ENCODE measurements around the gene FAM185A. TPM values are rescaled to one million over a fixed set of nuclear protein-coding genes. Genes with fewer than 3 reads are reported as not detected.
"Not testable (repeated sequence)": the region's sequence is repeated elsewhere in the genome, so short reads cannot be mapped to it uniquely, and the experiment has no call there.

Gene FAM185A
- total and polyA plus RNA-seq, 2 donors (not counting 1 experiment from before 2014, with no cell fraction given), result 5.9 to 11.8 TPM

DNA sequence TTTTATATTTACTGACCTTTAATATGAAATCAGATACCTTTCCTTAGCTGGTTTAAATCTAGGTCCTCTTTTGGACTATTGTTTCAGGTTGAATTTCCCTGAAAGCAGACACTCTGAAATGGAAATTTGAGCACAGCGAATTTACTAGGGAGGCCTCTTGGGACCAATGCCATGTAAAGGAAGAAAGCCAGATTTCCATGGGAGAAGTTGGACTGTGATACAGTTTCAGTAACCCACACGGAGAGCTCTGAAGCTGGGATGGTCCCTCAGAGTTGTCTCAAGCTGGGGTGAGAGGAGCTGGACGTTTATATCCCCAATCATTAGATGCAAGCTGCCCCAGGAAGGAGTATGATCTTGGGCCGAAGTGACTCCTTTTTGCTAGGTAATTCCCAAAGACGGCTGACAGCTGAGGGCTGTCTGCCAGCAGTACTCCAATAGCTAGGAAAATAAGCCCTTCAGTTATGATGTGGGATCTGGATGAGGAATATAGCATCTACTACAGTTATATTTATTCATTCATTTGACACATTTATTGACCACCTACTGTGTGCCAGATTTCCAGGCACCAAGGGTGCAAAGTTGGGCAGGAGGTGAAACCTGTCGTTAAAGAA lies 14.6 kb downstream of the FAM185A start:
- H3K4me2 ChIP-seq (replicated peaks; ENCODE audit: low read depth, low read length, poor library complexity, severe bottlenecking); ATAC-seq (ENCODE audit: low read depth); H3K9me3 ChIP-seq (ENCODE audit: control extremely low read depth in 1 of 3, control insufficient read depth in 2 of 3, insufficient read depth in 1 of 3, low read length in 2 of 3); H3K4me3 Mint-ChIP-seq; H3K27me3 Mint-ChIP-seq; H3K4me1 ChIP-seq (ENCODE audit: control insufficient read depth in 2 of 2, insufficient read depth in 2 of 2, low read length in 2 of 2); H2AFZ ChIP-seq (ENCODE audit: insufficient read depth, low read depth, low read length, poor library complexity, severe bottlenecking); H3K9me3 Mint-ChIP-seq (ENCODE audit: insufficient read depth); DNase-seq; CTCF ChIA-PET; H3K36me3 ChIP-seq (replicated peaks in 1 of 2; ENCODE audit: control extremely low read depth in 1 of 2, control insufficient read depth in 1 of 2, extremely low read depth in 1 of 2, insufficient read depth in 2 of 2, low read length in 1 of 2); H4K20me1 ChIP-seq (ENCODE audit: control insufficient read depth, insufficient read depth, low read length, poor library complexity, severe bottlenecking); H3K9ac ChIP-seq (ENCODE audit: low read length); H3K4me1 Mint-ChIP-seq; H3K79me2 ChIP-seq (ENCODE audit: control insufficient read depth, insufficient read depth, low read length); H3K27ac ChIP-seq (ENCODE audit: low read length in 2 of 2); POLR2A ChIA-PET; H3K27me3 ChIP-seq (replicated peaks in 1 of 4; ENCODE audit: control extremely low read depth in 1 of 4, control insufficient read depth in 3 of 4, insufficient read depth in 4 of 4, low read length in 3 of 4); H3K4me3 ChIP-seq (ENCODE audit: control extremely low read depth in 1 of 5, extremely low read depth in 1 of 5, insufficient read depth in 1 of 5, low read depth in 2 of 5, low read length in 4 of 5); H3K27ac Mint-ChIP-seq; intact Hi-C loops (cut with micrococcal nuclease): not testable (repeated sequence)
- WGBS (ENCODE audit: insufficient coverage), result 100% methylated on average over 1 of the region's 6 CpGs

- H3K36me3 ChIP-seq (replicated peaks in 1 of 2; ENCODE audit: control extremely low read depth in 1 of 2, control insufficient read depth in 1 of 2, extremely low read depth in 1 of 2, insufficient read depth in 2 of 2, low read length in 1 of 2); H3K27me3 ChIP-seq (replicated peaks in 1 of 4; ENCODE audit: control extremely low read depth in 1 of 4, control insufficient read depth in 3 of 4, insufficient read depth in 4 of 4, low read length in 3 of 4); intact Hi-C loops (cut with micrococcal nuclease); H3K4me3 Mint-ChIP-seq; H3K4me3 ChIP-seq (ENCODE audit: control extremely low read depth in 1 of 5, extremely low read depth in 1 of 5, insufficient read depth in 1 of 5, low read depth in 2 of 5, low read length in 4 of 5); H3K9ac ChIP-seq (ENCODE audit: low read length); DNase-seq; H3K4me1 ChIP-seq (ENCODE audit: control insufficient read depth in 2 of 2, insufficient read depth in 2 of 2, low read length in 2 of 2); H3K27ac Mint-ChIP-seq; H3K79me2 ChIP-seq (ENCODE audit: control insufficient read depth, insufficient read depth, low read length); POLR2A ChIA-PET; H4K20me1 ChIP-seq (ENCODE audit: control insufficient read depth, insufficient read depth, low read length, poor library complexity, severe bottlenecking); H3K27ac ChIP-seq (ENCODE audit: low read length in 2 of 2); H3K9me3 ChIP-seq (ENCODE audit: control extremely low read depth in 1 of 3, control insufficient read depth in 2 of 3, insufficient read depth in 1 of 3, low read length in 2 of 3); H2AFZ ChIP-seq (ENCODE audit: insufficient read depth, low read depth, low read length, poor library complexity, severe bottlenecking); CTCF ChIA-PET; ATAC-seq (ENCODE audit: low read depth); H3K27me3 Mint-ChIP-seq; H3K4me1 Mint-ChIP-seq; H3K9me3 Mint-ChIP-seq (ENCODE audit: insufficient read depth); H3K4me2 ChIP-seq (replicated peaks; ENCODE audit: low read depth, low read length, poor library complexity, severe bottlenecking): not testable (repeated sequence)
- no CpG with 5 or more reads among the region's 3 CpGs for WGBS (ENCODE audit: insufficient coverage)
Measured at GRCh38 chr7:102769657-102770192, 20.9 kb downstream of the FAM185A start.

DNA sequence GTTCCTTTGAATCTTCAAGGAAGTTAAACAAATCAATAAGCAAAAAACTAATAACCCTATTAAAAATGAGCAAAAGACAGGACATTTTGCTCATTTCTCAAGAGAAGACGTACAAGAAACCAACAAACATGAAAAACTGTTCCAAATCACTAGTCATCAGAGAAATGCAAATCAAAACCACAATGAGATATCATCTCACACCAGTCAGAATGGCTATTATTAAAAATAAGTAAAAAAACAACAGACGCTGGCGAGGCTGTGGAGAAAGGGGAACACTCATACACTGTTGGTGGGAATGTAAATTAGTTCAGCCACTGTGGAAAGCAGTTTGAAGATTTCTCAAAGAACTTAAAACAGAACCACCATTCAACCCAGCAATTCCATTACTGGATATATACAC lies 21.7 kb downstream of the FAM185A start:
- H3K4me3 Mint-ChIP-seq; H4K20me1 ChIP-seq (ENCODE audit: control insufficient read depth, insufficient read depth, low read length, poor library complexity, severe bottlenecking); intact Hi-C loops (cut with micrococcal nuclease); H3K27me3 Mint-ChIP-seq; H3K36me3 ChIP-seq (replicated peaks in 1 of 2; ENCODE audit: control extremely low read depth in 1 of 2, control insufficient read depth in 1 of 2, extremely low read depth in 1 of 2, insufficient read depth in 2 of 2, low read length in 1 of 2); H3K9me3 ChIP-seq (ENCODE audit: control extremely low read depth in 1 of 3, control insufficient read depth in 2 of 3, insufficient read depth in 1 of 3, low read length in 2 of 3); H3K9me3 Mint-ChIP-seq (ENCODE audit: insufficient read depth); H3K4me3 ChIP-seq (ENCODE audit: control extremely low read depth in 1 of 5, extremely low read depth in 1 of 5, insufficient read depth in 1 of 5, low read depth in 2 of 5, low read length in 4 of 5); H2AFZ ChIP-seq (ENCODE audit: insufficient read depth, low read depth, low read length, poor library complexity, severe bottlenecking); H3K27ac ChIP-seq (ENCODE audit: low read length in 2 of 2); H3K9ac ChIP-seq (ENCODE audit: low read length); H3K4me1 ChIP-seq (ENCODE audit: control insufficient read depth in 2 of 2, insufficient read depth in 2 of 2, low read length in 2 of 2); CTCF ChIA-PET; POLR2A ChIA-PET; H3K4me1 Mint-ChIP-seq; H3K27me3 ChIP-seq (replicated peaks in 1 of 4; ENCODE audit: control extremely low read depth in 1 of 4, control insufficient read depth in 3 of 4, insufficient read depth in 4 of 4, low read length in 3 of 4); H3K27ac Mint-ChIP-seq; H3K4me2 ChIP-seq (replicated peaks; ENCODE audit: low read depth, low read length, poor library complexity, severe bottlenecking); H3K79me2 ChIP-seq (ENCODE audit: control insufficient read depth, insufficient read depth, low read length): not testable (repeated sequence)
- peak; percentile 68 for ATAC-seq (ENCODE audit: low read depth)
- DNase-seq, result peak; percentile 24
- no CpG with 5 or more reads among the region's 3 CpGs for WGBS (ENCODE audit: insufficient coverage)

- CTCF ChIA-PET; H3K79me2 ChIP-seq (ENCODE audit: control insufficient read depth, insufficient read depth, low read length); ATAC-seq (ENCODE audit: low read depth): not testable (repeated sequence)
Measured at GRCh38 chr7:102776217-102776616, 27.4 kb downstream of the FAM185A start.

More at GRCh38 chr7:102776217-102776616, 27.4 kb downstream of the FAM185A start:
- H3K27me3 ChIP-seq (replicated peaks in 1 of 4; ENCODE audit: control extremely low read depth in 1 of 4, control insufficient read depth in 3 of 4, insufficient read depth in 4 of 4, low read length in 3 of 4); H3K4me1 Mint-ChIP-seq; H3K4me3 Mint-ChIP-seq; H3K9me3 ChIP-seq (ENCODE audit: control extremely low read depth in 1 of 3, control insufficient read depth in 2 of 3, insufficient read depth in 1 of 3, low read length in 2 of 3); H3K4me2 ChIP-seq (replicated peaks; ENCODE audit: low read depth, low read length, poor library complexity, severe bottlenecking); intact Hi-C loops (cut with micrococcal nuclease); H3K27ac ChIP-seq (ENCODE audit: low read length in 2 of 2); H3K9ac ChIP-seq (ENCODE audit: low read length); POLR2A ChIA-PET; H3K4me1 ChIP-seq (ENCODE audit: control insufficient read depth in 2 of 2, insufficient read depth in 2 of 2, low read length in 2 of 2); H3K27ac Mint-ChIP-seq; H3K4me3 ChIP-seq (ENCODE audit: control extremely low read depth in 1 of 5, extremely low read depth in 1 of 5, insufficient read depth in 1 of 5, low read depth in 2 of 5, low read length in 4 of 5); H3K36me3 ChIP-seq (replicated peaks in 1 of 2; ENCODE audit: control extremely low read depth in 1 of 2, control insufficient read depth in 1 of 2, extremely low read depth in 1 of 2, insufficient read depth in 2 of 2, low read length in 1 of 2); H4K20me1 ChIP-seq (ENCODE audit: control insufficient read depth, insufficient read depth, low read length, poor library complexity, severe bottlenecking); DNase-seq; H3K27me3 Mint-ChIP-seq; H3K9me3 Mint-ChIP-seq (ENCODE audit: insufficient read depth); H2AFZ ChIP-seq (ENCODE audit: insufficient read depth, low read depth, low read length, poor library complexity, severe bottlenecking): not testable (repeated sequence)
